Measurements from ENCODE around the gene TNFAIP8. TPM values are rescaled to one million over a fixed set of nuclear protein-coding genes. Genes with fewer than 3 reads are reported as not detected.

TNFAIP8 gene
- total and polyA plus RNA-seq, 2 of the 13 experiments (the other 11 are each of a cell fraction or from before 2014, with no cell fraction given): 6.4 to 11.2 TPM

GRCh38 chr5:119373449-119373858, 17.6 kb downstream of the TNFAIP8 start (continued):
- TF ChIP-seq, protein P1, sequence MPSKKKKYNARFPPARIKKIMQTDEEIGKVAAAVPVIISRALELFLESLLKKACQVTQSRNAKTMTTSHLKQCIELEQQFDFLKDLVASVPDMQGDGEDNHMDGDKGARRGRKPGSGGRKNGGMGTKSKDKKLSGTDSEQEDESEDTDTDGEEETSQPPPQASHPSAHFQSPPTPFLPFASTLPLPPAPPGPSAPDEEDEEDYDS (CRISPR knock-in tag; IDR thresholded peaks at IDR 0.05): no peak
- TF ChIP-seq, protein P2, sequence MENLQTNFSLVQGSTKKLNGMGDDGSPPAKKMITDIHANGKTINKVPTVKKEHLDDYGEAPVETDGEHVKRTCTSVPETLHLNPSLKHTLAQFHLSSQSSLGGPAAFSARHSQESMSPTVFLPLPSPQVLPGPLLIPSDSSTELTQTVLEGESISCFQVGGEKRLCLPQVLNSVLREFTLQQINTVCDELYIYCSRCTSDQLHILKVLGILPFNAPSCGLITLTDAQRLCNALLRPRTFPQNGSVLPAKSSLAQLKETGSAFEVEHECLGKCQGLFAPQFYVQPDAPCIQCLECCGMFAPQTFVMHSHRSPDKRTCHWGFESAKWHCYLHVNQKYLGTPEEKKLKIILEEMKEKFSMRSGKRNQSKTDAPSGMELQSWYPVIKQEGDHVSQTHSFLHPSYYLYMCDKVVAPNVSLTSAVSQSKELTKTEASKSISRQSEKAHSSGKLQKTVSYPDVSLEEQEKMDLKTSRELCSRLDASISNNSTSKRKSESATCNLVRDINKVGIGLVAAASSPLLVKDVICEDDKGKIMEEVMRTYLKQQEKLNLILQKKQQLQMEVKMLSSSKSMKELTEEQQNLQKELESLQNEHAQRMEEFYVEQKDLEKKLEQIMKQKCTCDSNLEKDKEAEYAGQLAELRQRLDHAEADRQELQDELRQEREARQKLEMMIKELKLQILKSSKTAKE (CRISPR knock-in tag; IDR thresholded peaks at IDR 0.05; ENCODE audit: borderline replicate concordance): no peak
- TF ChIP-seq HNRNPK (IDR thresholded peaks at IDR 0.05; ENCODE audit: low read depth, low read length, poor library complexity, severe bottlenecking) (no peak), TMF1 (CRISPR knock-in tag; IDR thresholded peaks at IDR 0.05; ENCODE audit: low read depth) (no peak)

DNA sequence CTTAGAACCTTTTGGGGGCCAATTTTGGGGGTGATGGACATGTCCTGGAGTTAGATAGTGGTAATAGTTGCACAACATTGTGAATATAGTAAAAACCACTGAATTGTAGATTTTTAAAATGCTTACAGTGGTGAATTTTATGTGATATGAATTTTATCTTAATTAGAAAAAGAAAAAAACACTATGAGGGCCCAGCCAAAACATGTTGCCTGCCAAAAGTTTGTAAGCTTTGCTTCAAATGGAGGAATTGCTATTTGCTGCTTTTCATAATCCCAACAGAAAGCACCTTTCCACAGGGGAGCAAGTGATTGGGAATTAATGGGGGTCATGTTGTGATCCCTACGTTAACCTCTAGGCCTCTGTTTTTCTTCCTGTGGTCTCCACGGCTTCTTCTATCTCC, 19.1 kb downstream of the TNFAIP8 start:
- ChIA-PET CTCF (ENCODE audit: low intra/inter-chr PET ratio, low total read pairs) (no interaction called here), POLR2A (no interaction called here)
- TF ChIP-seq ARID4A (CRISPR knock-in tag; IDR thresholded peaks at IDR 0.05; ENCODE audit: borderline replicate concordance) (no peak), ZNF543 (CRISPR knock-in tag; IDR thresholded peaks at IDR 0.05) (no peak), ISL2 (CRISPR knock-in tag; IDR thresholded peaks at IDR 0.05) (no peak), TBX3 (IDR thresholded peaks at IDR 0.05; ENCODE audit: borderline replicate concordance) (no peak), MLXIP (CRISPR knock-in tag; IDR thresholded peaks at IDR 0.05; ENCODE audit: borderline replicate concordance) (no peak), SSRP1 (CRISPR knock-in tag; IDR thresholded peaks at IDR 0.05) (no peak), NFE2L1 (CRISPR knock-in tag; IDR thresholded peaks at IDR 0.05; ENCODE audit: borderline replicate concordance) (no peak), YY1 (IDR thresholded peaks at IDR 0.05; ENCODE audit: insufficient read depth, insufficient replicate concordance, low read depth, low read length) (no peak)
- no peak overlapping the region for H2AFZ ChIP-seq (ENCODE audit: low read length)
- no TSS peak for BruUV-seq (replicated peaks)
- no peaks in the 10 kb centered on the region for H3K4me1 ChIP-seq (ENCODE audit: insufficient read depth, low read length)
- H3K27ac ChIP-seq (ENCODE audit: extremely low read length, insufficient read depth, low read length): no peak overlapping the region
- in situ Hi-C loops (cut with HindIII; ENCODE audit: extremely low pct_ligation_motif_present, low pct_unique_long_range_greater_than_20kb): no loop called here
- no peaks in the 10 kb centered on the region for H3K79me2 ChIP-seq (ENCODE audit: insufficient read depth, low read length)
- intact Hi-C loops (cut with micrococcal nuclease; ENCODE audit: unreplicated experiment): no loop called here
- H3K9ac ChIP-seq (ENCODE audit: insufficient read depth, low read depth, low read length): no peak overlapping the region
- WGBS (ENCODE audit: low lambda C conversion rate): 91% methylated on average over 2 of the region's 2 CpGs
- DNase-seq (ENCODE audit: low spot score): no peak
- no peak for ATAC-seq
- H3K27me3 ChIP-seq (ENCODE audit: control insufficient read depth in 1 of 2, insufficient read depth in 2 of 2, low read length in 2 of 2): no peaks in the 10 kb centered on the region
- no peak overlapping the region for H3K4me2 ChIP-seq (ENCODE audit: low read depth, low read length)
- no peak overlapping the region for H3K4me3 ChIP-seq (replicated peaks in 1 of 3; ENCODE audit: insufficient read depth in 1 of 3, low read depth in 2 of 3, low read length in 3 of 3)
- H4K20me1 ChIP-seq (ENCODE audit: insufficient read depth, low read length): no peaks in the 10 kb centered on the region
- H3K36me3 ChIP-seq (replicated peaks in 1 of 2; ENCODE audit: control insufficient read depth in 1 of 2, insufficient read depth in 2 of 2, low read length in 2 of 2): no peaks in the 10 kb centered on the region
- FAIRE-seq: no peak
- H3K9me3 ChIP-seq (ENCODE audit: low read length): no peaks in the 10 kb centered on the region

Measured in HepG2 (cell line).